ENCODE data around the gene FADS3. TPM values are rescaled to one million over a fixed set of nuclear protein-coding genes. Genes with fewer than 3 reads are reported as not detected.

FADS3 gene
- polyA plus RNA-seq, 12 donors = 26.5 to 44.4 (median 37.7) TPM; not detected in 1

DNA sequence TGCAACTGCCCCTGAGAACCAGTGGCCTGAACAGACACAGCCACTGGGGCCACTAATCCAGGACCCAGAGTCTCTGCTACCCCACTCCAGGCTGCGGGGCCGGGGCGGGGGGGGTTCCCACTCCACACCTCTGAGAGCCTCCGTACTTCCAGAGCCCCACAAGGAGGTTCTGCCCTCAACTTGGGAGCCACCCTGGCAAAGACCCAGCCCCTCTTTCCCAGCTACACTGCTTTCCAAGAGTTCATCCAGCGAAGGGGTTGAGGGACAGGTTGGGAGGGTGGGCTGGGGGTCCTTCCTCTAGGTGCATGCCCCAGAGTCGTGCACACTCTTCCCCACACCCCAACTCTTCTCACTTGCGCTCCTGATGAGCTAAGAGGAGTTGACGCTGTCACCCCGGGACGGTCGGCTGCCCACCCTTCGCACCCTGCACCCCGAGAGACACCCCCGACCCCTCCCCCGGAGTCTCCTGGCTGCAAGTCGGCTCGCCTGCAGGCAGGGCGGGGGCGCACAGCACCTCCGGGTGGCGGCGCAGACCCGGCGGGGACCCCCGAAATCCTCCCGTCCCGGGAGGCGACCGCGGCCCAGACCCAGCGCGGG lies 25.5 kb upstream of the FADS3 start:
- no peak for DNase-seq

DNA sequence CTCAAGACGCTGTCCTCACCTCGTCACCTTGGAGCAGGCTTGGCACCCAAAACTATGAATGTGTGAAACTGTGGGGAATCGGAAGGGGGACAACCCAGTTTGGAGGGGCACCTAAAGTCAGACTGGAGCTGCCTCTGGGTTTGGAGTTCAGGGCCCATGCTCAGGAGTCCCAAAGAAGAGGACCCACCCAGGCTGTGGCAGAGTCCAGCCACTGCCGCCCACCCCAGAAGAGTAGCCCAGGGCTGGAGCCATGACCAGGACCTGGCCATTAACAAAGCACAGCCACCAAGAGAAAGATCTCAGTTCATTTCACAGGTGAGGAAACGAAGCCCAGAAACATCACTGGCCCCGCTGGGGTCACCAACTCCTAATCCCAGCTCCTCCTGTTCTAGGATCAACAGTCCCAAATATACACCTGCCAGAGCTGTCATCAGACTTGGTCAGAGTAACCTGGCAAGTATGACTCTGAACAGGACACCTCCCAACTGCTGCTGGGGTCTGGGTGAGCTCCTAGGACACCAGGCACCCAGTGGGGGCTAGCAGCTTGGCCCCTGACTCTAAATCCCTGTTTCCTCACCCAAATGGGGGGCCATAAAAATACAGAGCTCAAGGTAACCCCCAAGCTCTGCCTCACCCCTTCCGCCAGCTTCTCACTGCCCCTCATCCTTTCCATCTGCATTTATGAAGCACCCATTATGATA lies 23.3 kb upstream of the FADS3 start:
- DNase-seq = no peak

DNA sequence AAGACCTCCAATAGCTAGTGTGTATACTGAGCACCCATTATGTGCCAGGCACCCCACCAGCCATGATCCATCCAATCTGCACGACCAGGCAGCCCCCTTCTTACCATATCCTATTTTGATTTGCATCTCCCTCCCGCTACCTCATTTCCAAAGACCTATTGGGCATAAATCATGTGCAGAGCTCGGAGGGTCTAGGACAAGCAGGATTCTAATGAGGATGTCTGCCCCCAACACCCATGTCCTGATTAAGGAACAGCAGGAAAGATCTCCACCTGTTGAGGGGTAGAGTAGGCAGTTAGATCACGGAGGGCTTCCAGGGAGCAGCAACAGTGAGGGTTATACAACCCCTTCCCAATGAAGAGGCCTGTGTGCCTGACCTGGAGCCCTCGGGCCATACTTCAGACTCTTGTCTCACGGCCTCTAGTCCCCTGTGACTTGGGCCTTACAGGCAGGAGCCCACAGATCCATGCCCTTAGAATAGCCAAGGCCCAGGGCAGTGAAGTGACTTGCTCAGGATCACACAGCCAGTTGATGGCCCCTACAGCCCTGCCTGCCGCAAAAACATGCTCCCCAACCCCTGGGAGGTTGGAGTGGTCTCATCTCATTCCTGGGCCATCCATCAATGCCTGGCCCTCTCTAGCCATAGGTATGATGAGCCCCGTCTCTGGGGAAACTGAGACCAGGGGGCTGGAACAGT lies 22.5 kb upstream of the FADS3 start:
- DNase-seq = no peak

DNA sequence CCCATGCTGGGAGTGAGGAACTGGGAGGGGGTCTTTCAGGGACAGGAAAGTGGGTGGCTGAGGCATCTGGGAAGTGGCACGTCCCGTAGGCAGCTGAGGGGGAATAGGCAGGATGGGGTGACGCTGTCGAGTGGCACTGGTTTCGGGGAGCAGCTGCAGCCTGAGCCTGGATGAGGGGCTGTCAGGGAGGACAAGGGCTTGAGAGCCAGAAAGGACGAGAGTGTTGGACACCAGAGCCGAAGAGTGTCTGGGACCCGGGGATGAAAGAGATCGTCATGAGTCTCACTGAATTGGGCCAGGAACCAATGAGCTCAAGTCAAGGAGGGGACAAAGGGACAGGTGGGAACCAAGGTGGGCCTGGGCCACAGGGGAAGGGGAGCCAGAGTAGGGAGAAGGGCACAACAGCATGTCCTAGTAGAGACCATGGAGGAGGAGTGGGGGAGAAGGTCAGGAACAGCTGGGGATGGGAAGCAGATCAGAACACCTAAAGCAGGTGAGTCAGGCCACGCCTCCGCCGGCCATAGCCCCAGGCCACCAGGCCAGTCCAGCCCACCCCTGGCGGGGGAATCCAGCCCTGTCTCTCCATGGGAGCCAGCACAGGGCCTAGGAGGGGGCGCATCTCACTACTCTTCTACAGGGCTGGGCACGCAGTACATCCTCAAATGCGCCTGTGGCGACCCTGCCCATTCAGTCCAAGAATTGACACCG lies 21.8 kb upstream of the FADS3 start:
- no peak for DNase-seq

DNA sequence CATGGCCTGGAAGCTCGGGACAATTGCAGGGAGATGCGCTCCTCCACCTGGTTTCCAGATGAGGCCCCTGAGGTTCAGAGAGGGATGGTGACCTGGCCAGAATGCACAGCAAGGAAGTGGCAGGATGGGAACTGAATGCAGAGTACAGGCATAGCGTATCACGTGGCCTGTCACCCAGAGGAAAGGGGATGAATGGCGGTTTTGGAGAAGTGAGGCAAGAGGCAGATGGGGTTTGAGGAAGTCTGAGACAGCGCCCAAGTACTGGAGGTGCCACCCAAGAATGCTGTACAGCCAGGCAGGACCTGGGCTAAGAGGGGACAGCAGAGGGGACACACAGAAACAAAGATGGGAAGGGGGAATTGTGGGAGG lies 21.2 kb upstream of the FADS3 start:
- DNase-seq = no peak

DNA sequence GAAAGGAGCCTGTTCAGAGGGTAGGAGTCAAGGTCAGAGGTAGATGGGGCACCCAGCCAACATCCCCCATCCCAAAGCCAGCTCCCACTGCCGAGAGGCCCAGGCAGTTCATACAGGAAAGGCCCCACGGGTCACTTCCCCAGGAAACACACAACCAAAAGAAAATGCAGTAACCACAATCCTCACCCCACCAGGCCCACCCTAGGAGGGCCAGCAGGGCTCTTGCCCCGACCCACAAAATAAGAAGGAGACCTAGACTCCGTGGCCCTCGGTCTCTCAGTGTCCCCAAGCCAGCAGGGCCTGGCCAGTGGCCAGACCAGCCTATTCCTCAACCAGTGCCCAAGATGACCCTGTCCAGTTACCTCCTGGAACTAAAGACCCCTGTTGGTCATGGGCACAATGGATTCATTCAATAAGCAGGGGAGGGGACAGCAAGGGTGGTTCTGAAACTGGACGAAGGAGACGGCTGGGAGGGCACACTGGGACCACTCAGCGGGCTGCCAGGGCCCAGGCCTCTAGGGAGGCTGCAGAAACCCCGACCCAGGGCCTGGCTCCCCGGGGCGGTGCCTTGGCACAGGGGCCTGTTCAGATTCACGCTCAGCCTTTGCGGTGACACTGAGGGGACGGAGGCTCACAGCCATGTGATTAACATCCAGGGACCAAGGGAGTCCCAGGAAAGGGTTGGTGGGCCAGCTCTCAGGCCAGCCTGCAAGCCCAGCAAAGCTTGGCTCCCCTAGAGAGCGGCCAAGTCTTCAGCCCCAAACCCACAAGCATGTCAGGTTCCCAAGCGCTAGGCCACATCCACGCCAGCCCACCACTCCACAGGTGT lies 20.6 kb upstream of the FADS3 start:
- DNase-seq = no peak

DNA sequence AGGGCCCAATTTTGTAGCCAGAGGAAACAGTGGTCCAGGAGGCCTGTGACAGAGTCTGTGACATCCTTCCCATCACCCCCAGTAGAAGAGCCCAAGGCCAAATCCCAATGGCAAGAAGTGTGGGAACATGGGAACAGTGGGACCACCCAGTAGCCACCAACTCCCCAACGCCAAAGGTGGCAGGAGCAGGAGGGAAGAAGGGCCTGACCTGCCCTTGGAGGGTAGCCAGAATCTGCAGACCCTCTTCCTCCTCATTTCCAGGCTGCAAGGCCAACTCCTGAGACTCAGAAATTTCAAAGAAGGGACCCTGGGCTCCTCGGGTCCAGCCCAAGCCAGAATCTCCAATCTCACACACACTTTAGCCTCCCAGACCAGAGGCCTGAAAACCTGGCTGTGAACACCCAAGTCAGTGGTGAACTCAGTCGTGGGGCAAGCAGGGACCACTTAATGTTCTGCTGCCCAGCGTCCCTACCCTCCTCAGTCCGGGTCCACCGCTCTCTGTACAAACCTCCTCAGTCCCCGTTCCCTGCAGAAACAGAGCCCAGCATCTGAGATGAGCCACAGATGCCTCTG lies 19.9 kb upstream of the FADS3 start:
- DNase-seq = no peak

DNA sequence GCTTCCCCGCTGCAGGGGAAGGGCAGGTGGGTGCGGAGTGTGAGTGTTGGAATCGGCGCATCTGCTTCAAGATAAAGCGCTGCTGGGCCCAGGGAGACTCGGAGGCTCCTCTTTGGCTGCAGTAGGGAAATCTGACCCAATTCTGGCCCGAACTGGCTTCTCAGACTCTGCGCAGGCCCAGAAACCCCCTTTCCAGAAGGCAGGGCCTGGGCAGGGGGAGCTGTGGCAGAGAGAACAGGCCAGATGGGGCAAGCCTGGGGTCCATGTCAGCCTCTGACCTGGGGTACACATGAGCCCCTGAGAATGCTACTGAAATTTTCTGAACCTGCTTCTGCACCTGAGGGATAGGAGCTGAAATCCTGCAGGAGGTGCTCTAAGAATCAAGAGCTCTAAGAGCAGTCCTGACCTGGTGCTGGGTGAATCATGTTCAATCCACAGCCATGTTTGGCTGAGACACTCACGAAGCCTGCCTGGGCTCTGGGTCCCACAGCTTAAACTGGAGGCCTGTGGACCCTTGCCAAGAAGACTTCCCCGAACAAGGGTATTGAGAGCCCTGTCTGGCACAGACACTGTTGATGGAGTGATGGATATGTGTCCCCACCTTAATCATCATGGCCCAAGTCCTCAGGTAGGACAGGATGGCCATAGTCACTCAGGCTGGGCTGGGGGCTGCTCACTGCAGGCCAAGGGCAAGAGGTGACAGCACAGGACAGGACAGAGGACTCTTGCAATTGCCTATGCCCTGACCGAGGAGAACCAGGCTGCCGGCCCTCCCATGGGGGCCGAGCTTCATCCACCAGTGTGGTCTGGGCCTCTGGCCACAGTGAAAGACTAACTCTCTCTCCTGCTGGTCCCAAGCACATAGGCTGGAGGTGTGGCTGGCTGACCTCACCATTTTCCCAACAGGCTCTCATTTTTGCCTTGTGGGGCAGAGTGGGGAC lies 19.1 kb upstream of the FADS3 start:
- peak; percentile 92 for DNase-seq

DNA sequence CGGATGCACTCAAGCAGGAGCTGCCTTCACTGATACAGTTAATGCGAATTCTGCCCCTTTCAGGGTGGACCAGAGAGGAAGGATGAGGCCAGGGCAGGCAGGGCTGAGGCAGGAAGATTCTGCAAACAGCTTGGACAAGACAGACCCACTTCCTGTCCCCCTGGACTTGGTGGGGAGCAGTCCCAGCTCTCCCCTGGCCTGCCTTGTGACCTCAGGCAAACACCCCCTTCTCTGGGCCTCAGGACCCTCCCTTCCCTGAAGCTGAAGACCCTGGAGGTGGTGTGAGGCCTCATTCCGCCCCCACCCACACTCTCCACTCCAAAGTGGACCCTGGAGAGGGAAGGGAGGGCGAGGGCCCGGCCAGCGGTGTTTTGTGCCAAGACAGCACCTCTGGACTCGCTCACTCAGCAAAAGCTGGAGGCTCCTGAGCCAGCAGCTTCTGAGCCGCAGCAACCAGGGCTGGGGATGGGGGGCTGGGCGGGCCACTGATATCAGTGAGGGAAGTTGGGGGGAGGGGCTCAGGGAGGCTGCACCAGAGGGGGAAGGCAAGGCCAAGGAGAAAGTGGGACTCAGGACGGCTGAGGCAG lies 17.5 kb upstream of the FADS3 start:
- peak; percentile 69 for DNase-seq

DNA sequence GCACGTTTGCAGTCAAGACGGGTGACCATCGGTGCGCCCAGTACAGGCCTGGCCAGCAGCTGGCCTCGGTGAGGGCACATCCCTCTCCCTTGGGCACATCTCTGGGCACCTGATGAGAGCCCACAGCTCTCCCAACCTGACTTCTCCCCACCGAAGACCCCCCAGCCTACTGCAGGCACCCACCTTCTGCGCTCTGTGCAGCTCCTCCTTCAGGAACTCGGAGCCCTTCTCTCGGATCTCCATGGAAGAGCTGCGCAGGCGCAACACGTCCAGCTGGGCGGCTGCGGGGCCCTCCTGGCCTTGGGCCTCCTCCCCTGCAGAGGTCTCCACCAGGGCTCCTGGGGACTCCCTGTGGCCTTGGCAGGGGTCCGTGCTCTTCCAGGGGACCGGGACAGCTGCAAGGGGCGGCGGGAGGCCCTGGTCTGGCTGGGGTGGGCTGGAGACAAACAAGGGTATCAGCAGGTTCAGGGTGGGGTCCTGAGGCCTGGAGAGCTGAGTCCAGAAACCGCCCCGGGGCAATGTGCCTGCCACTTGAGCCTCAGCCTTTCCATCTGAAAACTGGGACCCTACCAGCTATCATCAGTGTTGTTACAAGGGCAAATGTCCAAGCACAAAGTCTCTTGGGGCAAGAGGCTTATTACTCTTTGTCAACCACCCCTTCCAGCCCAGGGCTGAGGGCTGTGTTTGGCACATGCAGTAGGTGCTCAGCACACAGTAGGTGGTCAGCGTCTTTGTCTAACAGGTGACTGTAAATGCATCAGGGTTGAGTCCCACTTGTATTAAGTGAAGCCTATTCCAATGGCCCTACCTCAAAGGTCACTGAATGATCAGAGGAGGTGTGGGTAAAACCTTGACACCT lies 16.8 kb upstream of the FADS3 start:
- DNase-seq = no peak

DNA sequence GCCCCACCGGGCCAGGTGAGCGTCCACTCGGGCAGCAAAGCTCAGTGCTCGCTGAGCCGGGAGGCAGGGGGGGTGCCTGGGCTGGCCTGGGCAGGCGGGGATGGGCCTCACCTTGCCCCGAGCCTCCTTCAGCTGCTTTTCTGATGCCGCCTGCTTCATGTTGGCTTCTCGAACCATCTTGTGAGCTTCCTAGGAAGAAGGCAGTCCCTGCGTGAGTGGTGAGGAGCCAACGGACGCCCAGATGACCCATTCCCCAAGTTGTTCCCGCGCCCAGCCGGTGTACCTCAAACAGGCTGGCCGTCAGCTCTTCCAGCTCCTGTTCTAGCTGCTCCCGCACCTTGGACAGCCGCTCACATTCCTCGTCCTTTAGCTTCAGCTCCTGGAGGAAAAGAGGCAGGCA lies 15.9 kb upstream of the FADS3 start:
- DNase-seq = no peak

DNA sequence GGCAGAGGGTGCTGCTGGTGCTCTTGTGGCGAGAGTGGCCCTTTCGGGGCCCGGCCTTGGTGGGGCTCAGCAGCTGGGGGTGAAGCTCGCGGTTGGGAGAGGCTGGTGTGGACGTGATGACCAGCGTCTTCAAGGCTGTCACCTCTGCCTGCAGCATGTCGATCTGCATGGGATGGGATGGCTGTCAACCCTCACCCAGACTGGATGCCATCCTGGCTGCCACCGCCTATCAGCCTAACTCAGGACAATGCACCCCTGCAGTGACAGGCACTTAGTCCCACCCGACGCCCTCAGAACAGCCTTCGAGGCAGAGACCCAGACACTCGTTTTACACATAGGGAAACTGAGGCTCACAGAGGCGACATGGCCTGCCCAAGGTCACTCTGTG lies 15.2 kb upstream of the FADS3 start:
- DNase-seq = no peak

DNA sequence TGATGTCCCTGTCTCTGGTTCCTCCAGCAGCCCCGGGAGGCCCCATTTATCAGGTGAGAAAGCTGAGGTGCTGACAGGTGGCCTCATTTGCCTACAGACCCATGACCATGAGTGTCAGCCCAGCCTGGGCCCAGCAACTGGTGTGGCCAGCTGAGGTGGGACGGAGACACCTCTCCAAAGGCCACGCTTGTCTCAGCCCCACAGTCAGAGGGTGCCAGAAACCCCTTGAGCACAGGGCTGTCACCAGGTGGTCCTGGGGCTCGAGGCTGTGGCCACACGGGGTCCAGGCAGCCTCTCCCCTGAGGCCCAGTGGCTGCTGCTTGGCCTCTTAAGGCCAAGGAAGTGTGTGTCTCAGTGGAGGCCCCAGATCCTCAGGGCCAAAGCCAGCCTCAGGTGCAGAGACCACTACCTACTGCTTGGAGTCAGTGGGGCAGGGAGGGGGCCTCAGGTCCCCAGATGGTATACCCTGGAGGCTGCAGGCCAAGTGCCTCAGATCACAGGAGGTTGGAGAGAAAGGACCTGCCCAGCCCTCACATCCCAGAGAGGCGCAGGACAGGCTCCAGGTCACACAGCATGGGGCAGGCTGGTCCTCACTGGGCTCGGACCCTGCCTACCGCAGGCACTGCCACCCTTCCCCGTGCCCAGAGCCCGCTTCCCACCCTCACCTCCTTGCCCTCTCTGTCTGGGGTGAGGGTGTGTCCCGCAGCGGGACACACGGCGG lies 14.6 kb upstream of the FADS3 start:
- no peak for DNase-seq

DNA sequence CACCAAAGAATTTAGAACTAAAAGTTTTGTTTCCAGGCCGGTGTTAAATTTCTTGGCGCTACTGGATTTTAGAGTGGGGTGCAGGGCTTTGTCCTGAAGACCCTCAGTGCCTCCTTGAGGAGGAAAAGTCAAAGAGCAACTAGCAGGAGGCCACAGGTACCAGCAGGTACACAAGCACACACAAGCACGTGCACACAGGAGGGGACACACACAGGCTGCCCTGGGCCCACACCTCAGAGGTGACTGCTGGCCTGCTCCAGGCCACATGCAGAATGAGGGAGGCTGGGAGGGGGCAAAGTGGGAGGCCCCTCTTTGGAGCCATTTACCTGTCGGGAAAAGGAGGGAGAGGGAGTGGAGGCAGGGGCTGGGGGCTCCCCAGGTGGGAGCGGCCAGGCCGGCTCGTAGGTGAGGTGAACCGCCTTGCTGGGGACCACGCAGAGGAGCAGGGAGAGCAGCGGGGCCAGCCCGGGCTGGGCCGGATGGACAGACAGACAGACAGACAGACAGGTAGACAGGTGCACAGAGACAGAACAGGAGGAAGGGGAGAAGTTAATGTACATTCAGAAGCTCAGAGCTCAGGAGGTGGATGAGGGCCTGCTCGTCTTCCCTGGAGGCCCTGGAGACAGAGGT lies 13.8 kb upstream of the FADS3 start:
- no peak for DNase-seq

DNA sequence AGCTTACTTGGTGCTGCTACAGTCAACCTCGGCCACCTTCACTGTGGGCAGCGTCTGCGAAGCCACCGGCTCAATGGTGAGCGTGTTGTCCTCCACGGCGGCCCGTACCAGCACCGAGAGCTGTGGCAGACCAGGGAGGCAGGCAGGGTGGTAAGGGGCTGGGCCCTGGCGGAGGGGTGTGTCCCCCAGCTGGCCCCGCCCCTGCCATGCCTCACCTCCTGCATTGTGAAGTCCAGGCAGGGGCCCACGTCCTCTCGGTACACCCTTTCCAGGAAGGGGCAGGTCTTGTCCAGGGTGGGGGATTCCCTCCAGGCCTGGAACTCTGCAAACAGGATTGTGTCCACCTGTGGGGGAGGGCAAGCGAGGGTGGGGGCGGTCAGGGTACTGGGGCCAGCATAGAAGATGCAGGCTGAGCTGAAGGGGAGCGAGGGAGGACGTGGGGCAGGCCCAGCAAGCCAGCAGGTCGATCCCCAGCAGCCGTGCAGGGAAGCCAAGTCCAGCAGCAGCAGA lies 13.2 kb upstream of the FADS3 start:
- no peak for DNase-seq

DNA sequence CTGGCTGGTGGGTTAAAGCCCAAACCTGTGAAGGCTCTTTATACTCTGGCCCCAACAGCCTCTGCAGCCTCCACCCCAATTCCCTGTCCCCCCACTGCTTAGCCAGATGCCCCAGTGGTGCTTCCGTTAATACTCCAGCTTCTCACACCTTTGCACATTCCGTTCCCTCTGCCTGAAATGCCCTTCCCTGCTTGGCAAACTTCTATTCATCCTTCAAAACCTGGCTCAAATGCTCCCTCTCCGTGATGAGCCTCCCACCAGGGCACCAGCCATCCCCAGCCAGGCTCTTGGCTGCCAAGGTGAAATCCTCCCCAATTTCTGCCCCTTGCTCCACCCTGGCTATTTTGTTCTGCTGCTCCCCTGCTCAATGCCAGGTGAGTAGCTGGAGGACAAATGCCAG lies 12.5 kb upstream of the FADS3 start:
- no peak for DNase-seq

DNA sequence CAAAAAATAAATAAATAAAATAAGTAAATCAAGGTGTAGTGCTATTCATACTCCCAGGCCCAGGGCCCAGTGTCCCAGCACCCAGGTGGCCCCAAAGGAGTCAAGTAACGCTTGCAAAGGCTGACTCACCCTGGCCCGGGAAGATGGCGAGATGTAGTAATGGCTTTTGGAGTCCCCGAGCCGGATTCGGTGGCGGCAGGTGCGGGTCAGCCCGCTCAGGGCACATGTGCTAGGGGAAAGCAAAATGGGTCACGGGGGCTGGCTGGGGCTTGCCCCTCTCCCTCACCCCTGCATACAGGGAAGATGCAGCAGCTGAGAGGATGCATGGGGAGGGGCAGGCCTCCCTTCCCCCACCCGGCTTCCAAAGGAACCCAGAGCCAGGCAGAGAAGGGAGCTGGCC lies 11.0 kb upstream of the FADS3 start:
- no peak for DNase-seq

DNA sequence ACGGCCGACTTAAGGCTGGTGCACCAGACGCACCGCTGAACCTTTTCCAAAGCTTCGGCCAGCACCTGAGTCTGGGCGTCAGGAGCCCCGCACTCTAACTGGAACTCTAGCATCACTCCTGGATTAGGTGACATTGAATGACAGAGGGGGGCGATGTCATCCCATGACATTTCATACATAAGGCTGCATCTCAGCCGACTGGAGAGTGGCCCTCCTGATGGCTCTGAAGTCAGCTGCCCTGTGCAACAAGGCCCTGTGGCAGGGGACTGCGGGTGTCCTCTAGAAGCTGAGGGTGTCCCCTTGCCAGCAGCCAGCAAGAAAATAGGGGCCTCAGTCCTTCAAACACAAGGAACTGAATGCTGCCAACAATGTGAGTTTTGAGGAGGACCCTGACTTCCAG lies 10.1 kb upstream of the FADS3 start:
- no peak for DNase-seq
